NT2/D1 (cell line): ENCODE data around the gene MPZL1.

Experiments used
- SUZ12 ChIP-seq: IDR thresholded peaks from 2 replicates; pipeline ENCODE4 v1.6.1; 2011; ENCODE audit not compliant: insufficient read length, insufficient read depth; ENCODE audit errors: extremely low read depth
- YY1 ChIP-seq: IDR thresholded peaks from 2 replicates; pipeline ENCODE4 v1.6.1; 2011; ENCODE audit not compliant: insufficient read length, insufficient read depth
- ZNF274 ChIP-seq: IDR thresholded peaks from 2 replicates; pipeline ENCODE4 v1.6.1; 2011; ENCODE audit warnings: mild to moderate bottlenecking, low read depth, low read length

GRCh38 chr1:167764458-167765330 lies 42.9 kb downstream of the MPZL1 start:
- TF ChIP-seq SUZ12 (no peak), ZNF274 (no peak), YY1 (no peak)
